GM12878 (cell line): Measurements from ENCODE around the gene MEGF6. TPM values are rescaled to one million over a fixed set of nuclear protein-coding genes. Genes with fewer than 3 reads are reported as not detected.

ENCODE experiments used
- ATAC-seq: fragments of 200-7000 bp; cut with Tn5 transposase; 3 replicates; pipeline ENCODE4 v1.9.1; 2020; ENCODE audit warnings: mild to moderate bottlenecking, moderate library complexity
- BruUV-seq: library from RNA; stranded (reverse); fragments of 400-500 nt; replicated peaks from 2 replicates; lab custom pipeline; 2021; lab: Mats Ljungman, UMichigan
- CTCF ChIA-PET: fragments of 300-600 bp; sonication (Branson Sonifier 250); formaldehyde crosslinking; extraction: SDS; loops from one replicate; lab custom pipeline; 2021; ENCODE audit warnings: inconsistent platforms; lab: Yijun Ruan, JAX
- POLR2A ChIA-PET: fragments of 350-600 bp; formaldehyde crosslinking; extraction: SDS; loops from one replicate; lab custom pipeline; 2021; ENCODE audit warnings: inconsistent platforms; lab: Charles Lee
- RAD21 ChIA-PET: fragments of 300-600 bp; sonication (Branson Sonifier 250); formaldehyde crosslinking; loops from one replicate; lab custom pipeline; 2023; ENCODE audit warnings: antibody characterized with exemption; ENCODE audit not compliant: unreplicated experiment; lab: Charles Lee
- SMC1A ChIA-PET: fragments of 300-600 bp; sonication (Branson Sonifier 250); formaldehyde crosslinking; loops from one replicate; lab custom pipeline; 2023; ENCODE audit not compliant: unreplicated experiment, uncharacterized antibody; lab: Charles Lee
- DNase-seq: peaks from one replicate; pipeline ENCODE4 v3.0.0-alpha.2; 2011; ENCODE audit warnings: low read depth, low spot score
- FAIRE-seq: peaks from 3 replicates; lab custom pipeline; 2011; peaks lifted over from hg19 to GRCh38; lab: Jason Lieb, UNC
- H2AFZ ChIP-seq: 2 replicates; pipeline ENCODE4 v1.6.0; 2011; ENCODE audit warnings: low read depth, low read length, control low read depth; ENCODE audit not compliant: control insufficient read depth
- H3K27ac ChIP-seq: 2 replicates; pipeline ENCODE4 v1.5.1; 2011; ENCODE audit warnings: control low read depth; ENCODE audit not compliant: control insufficient read depth, insufficient read depth
- H3K27me3 ChIP-seq, 2 experiments: replicated peaks in 1 of 2; 2 replicates each; pipeline versions ENCODE4 v1.6.0 to v1.6.1; 2011; ENCODE audit warnings: low read length in 1 of 2; ENCODE audit not compliant: control insufficient read depth in 2 of 2, insufficient read depth in 2 of 2
- H3K36me3 ChIP-seq, 2 experiments: 2 replicates each; pipeline ENCODE4 v1.5.1; 2011; ENCODE audit warnings: low read length in 1 of 2; ENCODE audit not compliant: control insufficient read depth in 2 of 2, insufficient read depth in 2 of 2
- H3K4me1 ChIP-seq: 2 replicates; pipeline ENCODE4 v1.6.1; 2011; ENCODE audit warnings: mild to moderate bottlenecking, low read length, moderate library complexity, mixed read lengths; ENCODE audit not compliant: control insufficient read depth, insufficient read depth
- H3K4me2 ChIP-seq: 2 replicates; pipeline ENCODE4 v1.6.0; 2011; ENCODE audit warnings: control low read depth; ENCODE audit not compliant: control insufficient read depth, insufficient read depth
- H3K4me3 ChIP-seq: fragments of 200-600 bp; sonication (generic); 2 replicates; pipeline ENCODE4 v1.5.1; 2016
- H3K79me2 ChIP-seq: 2 replicates; pipeline ENCODE4 v1.6.0; 2011; ENCODE audit warnings: low read length; ENCODE audit not compliant: control insufficient read depth, insufficient read depth
- H3K9ac ChIP-seq: 2 replicates; pipeline ENCODE4 v1.8.0; 2011; ENCODE audit warnings: low read length, control low read depth, mixed read lengths; ENCODE audit not compliant: control insufficient read depth, insufficient read depth
- H3K9me3 ChIP-seq: replicated peaks from 3 replicates; pipeline ENCODE4 v1.5.1; 2011; ENCODE audit warnings: mild to moderate bottlenecking, low read length; ENCODE audit not compliant: control insufficient read depth, insufficient read depth
- H4K20me1 ChIP-seq: 2 replicates; pipeline ENCODE4 v1.6.0; 2011; ENCODE audit not compliant: control insufficient read depth, insufficient read depth
- CEBPB ChIP-seq, 2 experiments: fragments of 150-350 bp in 1 of 2; IDR thresholded peaks; 2 replicates each; pipeline ENCODE4 v1.6.1; 2012 to 2014; ENCODE audit warnings: low read depth in 2 of 2, low read length in 2 of 2, borderline replicate concordance in 1 of 2, inconsistent platforms in 1 of 2
- HDGF ChIP-seq: fragments of 450-650 bp; IDR thresholded peaks from 2 replicates; pipeline ENCODE4 v1.6.1; 2016; ENCODE audit warnings: antibody characterized with exemption
- MEF2A ChIP-seq: IDR thresholded peaks from 2 replicates; pipeline ENCODE4 v1.6.1; 2011; ENCODE audit warnings: low read depth, mild to moderate bottlenecking, low read length, moderate library complexity; ENCODE audit not compliant: insufficient read depth
- NKRF ChIP-seq: fragments of 450-650 bp; conservative IDR thresholded peaks from 2 replicates; pipeline ENCODE4 v1.6.1; 2017; ENCODE audit warnings: mild to moderate bottlenecking, moderate library complexity
- STAT1 ChIP-seq: fragments of 450-650 bp; conservative IDR thresholded peaks from 2 replicates; pipeline ENCODE4 v1.6.1; 2014; ENCODE audit warnings: antibody characterized with exemption, mild to moderate bottlenecking
- TCF12 ChIP-seq: IDR thresholded peaks from 2 replicates; pipeline ENCODE4 v1.6.1; 2011; ENCODE audit warnings: low read depth, mild to moderate bottlenecking, low read length
- YY1 ChIP-seq: IDR thresholded peaks from 2 replicates; pipeline ENCODE4 v1.6.1; 2011; ENCODE audit warnings: low read depth, mild to moderate bottlenecking, low read length
- ZNF207 ChIP-seq: fragments of 450-650 bp; IDR thresholded peaks from 2 replicates; pipeline ENCODE4 v1.6.1; 2014; ENCODE audit warnings: antibody characterized with exemption, mild to moderate bottlenecking, borderline replicate concordance
- WGBS: methylation state at CpG from one replicate; pipeline ENCODE4 v1.1.6; 2016; ENCODE audit warnings: low lambda C conversion rate; ENCODE audit not compliant: insufficient replicate concordance, insufficient coverage; ENCODE audit errors: missing lambda C conversion rate; 5-methylcytosine and 5-hydroxymethylcytosine counted together
- in situ Hi-C: fragments of 300-500 bp; cut with MboI; formaldehyde crosslinking; loops from 9 replicates; pipeline ENCODE4 v1.14.3; 2018; ENCODE audit warnings: mixed read lengths
- intact Hi-C: fragments of 100-400 bp; cut with micrococcal nuclease; formaldehyde crosslinking; loops from one replicate; pipeline ENCODE4 v1.14.2; 2022; ENCODE audit not compliant: unreplicated experiment
- polyA plus RNA-seq, 11 experiments: library from polyadenylated mRNA; depleted of rRNA in 4 of 11; unstranded in 6 of 11; stranded (reverse) in 5 of 11; fragments of >200 nt; fragmentation: Nextera tagmentation in 4 of 11; fragmentation: Illumina TruSeq in 1 of 11; extraction: Ambion mirVana in 4 of 11; extraction: Trizol in 1 of 11; gene quantifications; 1 replicate in 1 of 11; 2 replicates in 10 of 11; pipeline versions ENCODE4 v1.2.1 to v1.2.3, GENCODE V29; 2011 to 2016; ENCODE audit warnings: inconsistent platforms in 2 of 11, missing spikeins in 2 of 11, low read depth in 1 of 11
- total RNA-seq, 4 experiments: library from RNA; depleted of rRNA in 3 of 4; stranded (reverse); fragments of >200 nt in 3 of 4; fragmentation: Illumina TruSeq in 1 of 4; extraction: Trizol in 1 of 4; gene quantifications; 2 replicates each; pipeline versions ENCODE4 v1.2.1 to v1.2.3, GENCODE V29; 2013 to 2021
- TF ChIP-seq, protein P1 (sequence below): fragments of 450-650 bp; IDR thresholded peaks from 2 replicates; pipeline ENCODE4 v1.6.1; 2017; ENCODE audit warnings: mild to moderate bottlenecking, moderate library complexity

MEGF6 gene
- total and polyA plus RNA-seq, 10 of the 15 experiments (the other 5 are each of a cell fraction or from before 2014, with no cell fraction given), result 0.03 to 0.41 TPM; not detected in 8

DNA sequence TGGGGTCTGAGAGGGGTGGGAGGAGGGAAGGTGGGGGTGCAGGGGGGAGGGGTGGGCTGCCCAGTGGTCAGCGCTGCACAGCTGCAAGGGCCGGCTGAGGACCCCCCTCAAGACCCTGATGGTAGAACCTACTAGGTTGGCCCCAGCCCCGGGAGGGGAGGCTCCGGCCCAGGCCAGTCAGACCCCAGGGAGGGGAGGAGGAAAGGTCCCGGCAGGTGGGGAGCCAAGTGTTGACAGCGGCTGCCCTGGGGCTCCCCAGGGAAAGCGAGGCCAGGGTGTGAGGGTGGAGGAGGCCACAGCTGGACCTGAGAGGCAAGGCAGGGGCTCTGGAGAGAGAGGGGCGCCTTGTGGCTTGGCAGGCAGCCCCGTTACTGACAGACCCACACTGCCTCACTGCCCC is 31.1 kb downstream of the MEGF6 start (continued):
- TF ChIP-seq MEF2A, result no peak
- TF ChIP-seq STAT1, result no peak
- TF ChIP-seq TCF12, result no peak
- TF ChIP-seq, protein P1, sequence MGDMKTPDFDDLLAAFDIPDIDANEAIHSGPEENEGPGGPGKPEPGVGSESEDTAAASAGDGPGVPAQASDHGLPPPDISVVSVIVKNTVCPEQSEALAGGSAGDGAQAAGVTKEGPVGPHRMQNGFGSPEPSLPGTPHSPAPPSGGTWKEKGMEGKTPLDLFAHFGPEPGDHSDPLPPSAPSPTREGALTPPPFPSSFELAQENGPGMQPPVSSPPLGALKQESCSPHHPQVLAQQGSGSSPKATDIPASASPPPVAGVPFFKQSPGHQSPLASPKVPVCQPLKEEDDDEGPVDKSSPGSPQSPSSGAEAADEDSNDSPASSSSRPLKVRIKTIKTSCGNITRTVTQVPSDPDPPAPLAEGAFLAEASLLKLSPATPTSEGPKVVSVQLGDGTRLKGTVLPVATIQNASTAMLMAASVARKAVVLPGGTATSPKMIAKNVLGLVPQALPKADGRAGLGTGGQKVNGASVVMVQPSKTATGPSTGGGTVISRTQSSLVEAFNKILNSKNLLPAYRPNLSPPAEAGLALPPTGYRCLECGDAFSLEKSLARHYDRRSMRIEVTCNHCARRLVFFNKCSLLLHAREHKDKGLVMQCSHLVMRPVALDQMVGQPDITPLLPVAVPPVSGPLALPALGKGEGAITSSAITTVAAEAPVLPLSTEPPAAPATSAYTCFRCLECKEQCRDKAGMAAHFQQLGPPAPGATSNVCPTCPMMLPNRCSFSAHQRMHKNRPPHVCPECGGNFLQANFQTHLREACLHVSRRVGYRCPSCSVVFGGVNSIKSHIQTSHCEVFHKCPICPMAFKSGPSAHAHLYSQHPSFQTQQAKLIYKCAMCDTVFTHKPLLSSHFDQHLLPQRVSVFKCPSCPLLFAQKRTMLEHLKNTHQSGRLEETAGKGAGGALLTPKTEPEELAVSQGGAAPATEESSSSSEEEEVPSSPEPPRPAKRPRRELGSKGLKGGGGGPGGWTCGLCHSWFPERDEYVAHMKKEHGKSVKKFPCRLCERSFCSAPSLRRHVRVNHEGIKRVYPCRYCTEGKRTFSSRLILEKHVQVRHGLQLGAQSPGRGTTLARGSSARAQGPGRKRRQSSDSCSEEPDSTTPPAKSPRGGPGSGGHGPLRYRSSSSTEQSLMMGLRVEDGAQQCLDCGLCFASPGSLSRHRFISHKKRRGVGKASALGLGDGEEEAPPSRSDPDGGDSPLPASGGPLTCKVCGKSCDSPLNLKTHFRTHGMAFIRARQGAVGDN, result no peak
- no peak for TF ChIP-seq CEBPB (IDR thresholded peaks at IDR 0.05; ENCODE audit: borderline replicate concordance in 1 of 2, low read depth in 2 of 2, low read length in 2 of 2)
- no peak for TF ChIP-seq YY1
- TF ChIP-seq, all 136 proteins: peak for 0

DNA sequence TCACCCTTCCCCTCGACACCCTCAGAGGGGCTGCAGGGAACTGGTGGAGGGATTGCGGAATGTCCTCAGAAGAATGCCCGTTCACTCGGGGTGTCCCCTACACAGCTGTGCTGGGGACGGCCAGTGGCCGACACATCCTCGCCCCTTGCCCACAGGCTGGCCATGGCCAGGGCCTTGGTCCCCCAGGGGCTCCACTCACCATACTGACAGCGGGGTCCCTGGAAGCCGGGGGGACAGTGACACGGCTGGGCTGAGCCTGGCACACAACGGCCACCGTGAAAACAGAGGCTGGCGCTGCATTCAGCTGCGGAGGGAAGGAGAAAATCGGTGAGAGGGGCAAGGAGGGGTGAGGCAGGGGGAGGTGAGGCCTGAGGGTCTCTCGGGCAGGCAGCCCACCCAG is 31.7 kb downstream of the MEGF6 start:
- ChIA-PET CTCF (interaction anchor here (1.0 kb wide), 1 partner anchor 35 kb away, joined by 3 read pairs; no protein-coding TSS in a partner anchor), POLR2A (no interaction called here), RAD21 (no interaction called here), SMC1A (interaction anchor here (0.7 kb wide), 1 partner anchor 1048 kb away, joined by 3 read pairs; no protein-coding TSS in a partner anchor)
- FAIRE-seq, result no peak
- Histone ChIP-seq H3K36me3 (no peaks in the 10 kb centered on the region), H3K9me3 (no peaks in the 10 kb centered on the region; the same call in 2 of the 3 replicates), H3K79me2 (no peaks in the 10 kb centered on the region), H2AFZ (no peak overlapping the region), H3K27ac (no peak overlapping the region), H3K4me3 (no peak overlapping the region), H3K27me3 (no peaks in the 10 kb centered on the region), H3K9ac (no peak overlapping the region), H4K20me1 (no peaks in the 10 kb centered on the region), H3K4me1 (no peaks in the 10 kb centered on the region), H3K4me2 (no peak overlapping the region)
- intact Hi-C loops, result no loop called here
- ATAC-seq, result no peak
- BruUV-seq, result no TSS peak
- no peak for DNase-seq
- in situ Hi-C loops, result no loop called here
- no peak for TF ChIP-seq HDGF
- no peak for TF ChIP-seq NKRF
- no peak for TF ChIP-seq ZNF207
- WGBS, result 58% methylated on average over 13 of the region's 16 CpGs
